Brain microvascular endothelial cell (primary cell): Measurements from ENCODE around the gene KEL.

Experiments
- DNase-seq: peaks from one replicate; pipeline ENCODE4 v3.0.0-alpha.2; 2020
- H3K27ac ChIP-seq: fragments of 250-450 bp; sonication (Bioruptor Pico); 2 replicates; pipeline ENCODE4 v1.5.1; 2020; ENCODE audit warnings: mild to moderate bottlenecking, moderate library complexity
- H3K27me3 ChIP-seq: fragments of 250-450 bp; sonication (Bioruptor Pico); replicated peaks from 2 replicates; pipeline ENCODE4 v1.5.1; 2020; ENCODE audit warnings: mild to moderate bottlenecking
- H3K36me3 ChIP-seq: fragments of 250-450 bp; sonication (Bioruptor Pico); replicated peaks from 2 replicates; pipeline ENCODE4 v1.5.1; 2020; ENCODE audit warnings: mild to moderate bottlenecking
- H3K4me3 ChIP-seq: 2 replicates; pipeline ENCODE4 v1.5.1; 2011; ENCODE audit warnings: low read depth, mild to moderate bottlenecking, control low read depth, low read length, moderate library complexity
- in situ Hi-C: cut with HindIII; loops from 2 replicates; pipeline ENCODE4 v1.10.0; 2017; ENCODE audit warnings: low sequenced_read_pairs, low pct_ligation_motif_present
- TF ChIP-seq, protein P1 (sequence below): IDR thresholded peaks from 2 replicates; pipeline ENCODE4 v1.5.1; 2011; ENCODE audit warnings: low read depth, mild to moderate bottlenecking, moderate library complexity, low read length, control low read depth, inconsistent platforms; ENCODE audit errors: missing control alignments

KEL gene

GRCh38 chr7:142960955-142961512 lies 1.1 kb downstream of the KEL start:
- Histone ChIP-seq H3K27ac (no peak overlapping the region), H3K36me3 (no peaks in the 10 kb centered on the region), H3K4me3 (no peak overlapping the region), H3K27me3 (peaks cover 5% of the 10 kb centered on the region)
- TF ChIP-seq, protein P1, sequence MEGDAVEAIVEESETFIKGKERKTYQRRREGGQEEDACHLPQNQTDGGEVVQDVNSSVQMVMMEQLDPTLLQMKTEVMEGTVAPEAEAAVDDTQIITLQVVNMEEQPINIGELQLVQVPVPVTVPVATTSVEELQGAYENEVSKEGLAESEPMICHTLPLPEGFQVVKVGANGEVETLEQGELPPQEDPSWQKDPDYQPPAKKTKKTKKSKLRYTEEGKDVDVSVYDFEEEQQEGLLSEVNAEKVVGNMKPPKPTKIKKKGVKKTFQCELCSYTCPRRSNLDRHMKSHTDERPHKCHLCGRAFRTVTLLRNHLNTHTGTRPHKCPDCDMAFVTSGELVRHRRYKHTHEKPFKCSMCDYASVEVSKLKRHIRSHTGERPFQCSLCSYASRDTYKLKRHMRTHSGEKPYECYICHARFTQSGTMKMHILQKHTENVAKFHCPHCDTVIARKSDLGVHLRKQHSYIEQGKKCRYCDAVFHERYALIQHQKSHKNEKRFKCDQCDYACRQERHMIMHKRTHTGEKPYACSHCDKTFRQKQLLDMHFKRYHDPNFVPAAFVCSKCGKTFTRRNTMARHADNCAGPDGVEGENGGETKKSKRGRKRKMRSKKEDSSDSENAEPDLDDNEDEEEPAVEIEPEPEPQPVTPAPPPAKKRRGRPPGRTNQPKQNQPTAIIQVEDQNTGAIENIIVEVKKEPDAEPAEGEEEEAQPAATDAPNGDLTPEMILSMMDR, result no peak
- no peak for DNase-seq
- in situ Hi-C loops, result no loop called here

GRCh38 chr7:142959202-142959601 lies 3.0 kb downstream of the KEL start:
- TF ChIP-seq, protein P1, result no peak
- no peak overlapping the region for H3K4me3 ChIP-seq
- no peak for DNase-seq
- in situ Hi-C loops, result no loop called here
- H3K27ac ChIP-seq, result no peak overlapping the region
- no peaks in the 10 kb centered on the region for H3K36me3 ChIP-seq
- peaks cover 5% of the 10 kb centered on the region for H3K27me3 ChIP-seq

DNA sequence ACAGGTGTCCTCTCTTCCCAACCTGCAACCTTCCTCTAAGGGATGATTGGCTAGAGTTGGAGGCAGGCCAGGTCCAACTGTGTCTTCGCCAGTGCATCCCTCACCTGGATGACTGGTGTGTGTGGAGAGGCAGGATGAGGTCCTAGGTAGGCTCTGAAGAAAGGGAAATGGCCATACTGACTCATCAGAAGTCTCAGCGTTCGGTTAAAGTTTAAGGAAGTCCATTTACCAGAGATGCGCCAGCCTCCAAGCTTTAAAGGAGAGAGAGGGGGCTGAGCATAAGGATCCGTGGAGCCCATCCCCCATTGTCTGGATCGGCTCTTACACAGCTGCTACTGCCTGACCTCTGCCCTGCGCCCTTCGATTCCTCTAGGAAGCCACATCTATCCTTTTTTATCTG lies 4.4 kb downstream of the KEL start:
- DNase-seq, result no peak
- no peak overlapping the region for H3K4me3 ChIP-seq
- TF ChIP-seq, protein P1, result no peak
- in situ Hi-C loops, result no loop called here
- H3K27ac ChIP-seq, result no peak overlapping the region
- peaks cover 4% of the 10 kb centered on the region for H3K27me3 ChIP-seq
- no peaks in the 10 kb centered on the region for H3K36me3 ChIP-seq

- TF ChIP-seq, protein P1, result no peak
- in situ Hi-C loops, result no loop called here
- no peaks in the 10 kb centered on the region for H3K36me3 ChIP-seq
- no peak overlapping the region for H3K27ac ChIP-seq
- H3K4me3 ChIP-seq, result no peak overlapping the region
- DNase-seq, result peak; percentile 5
- H3K27me3 ChIP-seq, result peaks cover 4% of the 10 kb centered on the region
These were observed 5.1 kb downstream of the KEL start for GRCh38 chr7:142956951-142957623.

- TF ChIP-seq, protein P1, result no peak
- H3K27me3 ChIP-seq, result peaks cover 7% of the 10 kb centered on the region
- no peaks in the 10 kb centered on the region for H3K36me3 ChIP-seq
- H3K27ac ChIP-seq, result no peak overlapping the region
- in situ Hi-C loops, result no loop called here
- H3K4me3 ChIP-seq, result no peak overlapping the region
- no peak for DNase-seq
These were observed 7.4 kb downstream of the KEL start for GRCh38 chr7:142954680-142955268.
